PC-3 (cell line): ENCODE measurements around the gene MAPK6. TPM values are rescaled to one million over a fixed set of nuclear protein-coding genes. Genes with fewer than 3 reads are reported as not detected.
A peak's percentile ranks its signal among the peaks of the same experiment; 100 is the strongest.

ENCODE experiments used
- ATAC-seq: fragments of 200-7000 bp; cut with Tn5 transposase; 2 replicates; pipeline ENCODE4 v1.9.1; 2020; ENCODE audit warnings: mild to moderate bottlenecking, moderate library complexity
- BruUV-seq: library from RNA; stranded (reverse); fragments of 400-500 nt; replicated peaks from 2 replicates; lab custom pipeline; 2021; lab: Mats Ljungman, UMichigan
- CTCF ChIA-PET: fragments of 300-600 bp; sonication (Branson Sonifier 250); formaldehyde crosslinking; loops from one replicate; lab custom pipeline; 2022; ENCODE audit warnings: antibody characterized with exemption; lab: Charles Lee
- POLR2A ChIA-PET: fragments of 300-600 bp; sonication (Branson Sonifier 250); formaldehyde crosslinking; loops from one replicate; lab custom pipeline; 2022; ENCODE audit warnings: antibody characterized with exemption; ENCODE audit not compliant: unreplicated experiment; lab: Charles Lee
- DNase-seq: peaks from one replicate; pipeline ENCODE4 v3.0.0-alpha.2; 2015
- H2AFZ ChIP-seq: fragments of 300-600 bp; sonication (generic); 2 replicates; pipeline ENCODE4 v1.6.0; 2016; ENCODE audit warnings: antibody characterized with exemption, low read length
- H3F3A ChIP-seq: fragments of 300-600 bp; sonication (generic); one replicate; pipeline ENCODE4 v1.6.0; 2017; ENCODE audit warnings: antibody characterized with exemption, low read length, control low read depth, mild to moderate bottlenecking; ENCODE audit not compliant: unreplicated experiment
- H3K27ac ChIP-seq: fragments of 300-600 bp; sonication (generic); 2 replicates; pipeline ENCODE4 v1.5.1; 2016; ENCODE audit warnings: mild to moderate bottlenecking, low read length
- H3K27me3 ChIP-seq: fragments of 300-600 bp; sonication (generic); 2 replicates; pipeline ENCODE4 v1.6.1; 2016; ENCODE audit warnings: low read length, mixed read lengths
- H3K36me3 ChIP-seq: fragments of 300-600 bp; sonication (generic); 2 replicates; pipeline ENCODE4 v1.6.1; 2016; ENCODE audit warnings: low read depth, mixed run types, low read length, mixed read lengths
- H3K4me1 ChIP-seq: fragments of 300-600 bp; sonication (generic); 2 replicates; pipeline ENCODE4 v1.5.1; 2016; ENCODE audit warnings: low read length; ENCODE audit not compliant: insufficient read depth
- H3K4me2 ChIP-seq: fragments of 300-600 bp; sonication (generic); 2 replicates; pipeline ENCODE4 v1.6.0; 2016; ENCODE audit warnings: low read length
- H3K4me3 ChIP-seq: fragments of 300-600 bp; sonication (generic); 2 replicates; pipeline ENCODE4 v1.5.1; 2016; ENCODE audit warnings: mild to moderate bottlenecking, low read length, mixed read lengths
- H3K79me2 ChIP-seq: fragments of 300-600 bp; sonication (generic); 2 replicates; pipeline ENCODE4 v1.6.1; 2017; ENCODE audit warnings: low read length, mixed read lengths
- H3K9ac ChIP-seq: fragments of 300-600 bp; sonication (generic); 2 replicates; pipeline ENCODE4 v1.6.0; 2016; ENCODE audit warnings: mild to moderate bottlenecking, low read length
- H3K9me2 ChIP-seq: fragments of 300-600 bp; sonication (generic); replicated peaks from 2 replicates; pipeline ENCODE4 v1.6.1; 2016; ENCODE audit warnings: mixed run types, low read length, mixed read lengths
- H3K9me3 ChIP-seq: fragments of 300-600 bp; sonication (generic); 2 replicates; pipeline ENCODE4 v1.6.1; 2016; ENCODE audit warnings: low read length, mixed read lengths
- H4K20me1 ChIP-seq: fragments of 300-600 bp; sonication (generic); 2 replicates; pipeline ENCODE4 v1.6.1; 2016; ENCODE audit warnings: low read length, mixed read lengths
- EZH2 ChIP-seq: fragments of 300-600 bp; sonication (generic); IDR thresholded peaks from one replicate; pipeline ENCODE4 v1.6.1; 2017; ENCODE audit warnings: antibody characterized with exemption, mild to moderate bottlenecking, low read length; ENCODE audit not compliant: unreplicated experiment
- EZH2phosphoT487 ChIP-seq: fragments of 300-600 bp; sonication (generic); IDR thresholded peaks from 2 replicates; pipeline ENCODE4 v1.6.1; 2018; ENCODE audit warnings: mild to moderate bottlenecking, antibody characterized with exemption, low read length, borderline replicate concordance
- intact Hi-C: fragments of 100-400 bp; cut with micrococcal nuclease; formaldehyde crosslinking; loops from 2 replicates; pipeline ENCODE4 v1.9.0; 2023
- total RNA-seq: library from RNA; depleted of rRNA; stranded (reverse); fragments of >200 nt; gene quantifications from 2 replicates; pipeline ENCODE4 v1.2.3, GENCODE V29; 2014
- TF ChIP-seq, protein P1 (sequence below): fragments of 300-600 bp; sonication (generic); conservative IDR thresholded peaks from 2 replicates; pipeline ENCODE4 v1.5.1; 2017; ENCODE audit warnings: antibody characterized with exemption, low read depth, mild to moderate bottlenecking, low read length

Gene MAPK6
- total RNA-seq, 1 experiment from 2014 or later, result 22.5 TPM

DNA sequence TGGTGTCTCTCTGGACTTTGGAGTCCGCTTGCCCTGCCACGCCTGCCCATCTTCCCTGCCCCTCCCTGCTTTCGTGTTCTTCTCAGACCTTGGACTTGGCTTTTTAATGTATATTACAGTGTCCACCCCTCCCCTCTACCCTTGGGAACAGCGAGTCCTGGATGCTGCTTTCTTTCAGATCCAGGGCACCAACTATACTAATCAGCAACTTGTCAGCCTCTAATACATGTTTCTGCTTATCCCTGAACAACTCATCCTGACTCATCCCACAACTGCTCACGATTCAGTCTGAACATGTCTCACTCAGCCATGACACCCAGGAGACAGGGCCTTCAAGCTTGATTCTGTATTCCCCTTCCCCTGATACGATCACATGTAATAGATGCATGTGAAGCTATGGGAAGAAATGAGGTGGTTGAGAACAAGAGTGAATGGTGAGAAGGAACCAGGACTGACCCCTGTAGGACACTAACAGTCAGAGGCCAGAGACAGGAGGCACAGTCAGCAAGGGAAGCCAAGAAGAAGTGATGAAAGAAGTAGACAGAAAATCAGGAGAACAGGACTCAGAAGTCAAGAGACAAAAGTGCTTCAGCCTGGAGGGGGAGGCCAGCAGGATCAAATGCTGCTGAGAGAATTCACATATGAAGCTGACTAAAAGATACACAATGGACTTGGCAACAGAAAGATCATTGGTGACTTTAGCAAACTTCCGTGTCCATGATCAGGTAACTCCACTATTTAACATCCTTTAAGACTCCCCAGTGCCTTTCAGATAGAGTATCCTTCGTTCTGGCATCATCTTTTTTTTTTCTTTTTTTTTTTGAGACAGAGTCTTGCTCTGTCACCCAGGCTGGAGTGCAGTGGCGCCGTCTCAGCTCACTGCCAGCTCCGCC is 58.1 kb downstream of the MAPK6 start:
- ChIA-PET CTCF (interaction anchor here (0.6 kb wide), 2 partner anchors 24 to 130 kb away, joined by 3 read pairs; no protein-coding TSS in a partner anchor), POLR2A (no interaction called here)
- Histone ChIP-seq H3K27ac (peak overlapping the region; percentile 34), H3F3A (no peaks in the 10 kb centered on the region), H2AFZ (no peak overlapping the region), H3K4me1 (peaks cover 22% of the 10 kb centered on the region), H4K20me1 (no peaks in the 10 kb centered on the region), H3K79me2 (no peaks in the 10 kb centered on the region), H3K36me3 (no peaks in the 10 kb centered on the region), H3K4me2 (peak overlapping the region; percentile 33), H3K9ac (no peak overlapping the region), H3K9me3 (no peaks in the 10 kb centered on the region), H3K4me3 (no peak overlapping the region), H3K27me3 (no peaks in the 10 kb centered on the region), H3K9me2 (no peaks in the 10 kb centered on the region)
- intact Hi-C loops, result loop anchor here (2.0 kb wide), 1 partner anchor 54 kb away; no protein-coding TSS in a partner anchor
- TF ChIP-seq, protein P1, sequence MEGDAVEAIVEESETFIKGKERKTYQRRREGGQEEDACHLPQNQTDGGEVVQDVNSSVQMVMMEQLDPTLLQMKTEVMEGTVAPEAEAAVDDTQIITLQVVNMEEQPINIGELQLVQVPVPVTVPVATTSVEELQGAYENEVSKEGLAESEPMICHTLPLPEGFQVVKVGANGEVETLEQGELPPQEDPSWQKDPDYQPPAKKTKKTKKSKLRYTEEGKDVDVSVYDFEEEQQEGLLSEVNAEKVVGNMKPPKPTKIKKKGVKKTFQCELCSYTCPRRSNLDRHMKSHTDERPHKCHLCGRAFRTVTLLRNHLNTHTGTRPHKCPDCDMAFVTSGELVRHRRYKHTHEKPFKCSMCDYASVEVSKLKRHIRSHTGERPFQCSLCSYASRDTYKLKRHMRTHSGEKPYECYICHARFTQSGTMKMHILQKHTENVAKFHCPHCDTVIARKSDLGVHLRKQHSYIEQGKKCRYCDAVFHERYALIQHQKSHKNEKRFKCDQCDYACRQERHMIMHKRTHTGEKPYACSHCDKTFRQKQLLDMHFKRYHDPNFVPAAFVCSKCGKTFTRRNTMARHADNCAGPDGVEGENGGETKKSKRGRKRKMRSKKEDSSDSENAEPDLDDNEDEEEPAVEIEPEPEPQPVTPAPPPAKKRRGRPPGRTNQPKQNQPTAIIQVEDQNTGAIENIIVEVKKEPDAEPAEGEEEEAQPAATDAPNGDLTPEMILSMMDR, result no peak
- TF ChIP-seq EZH2phosphoT487, result no peak
- TF ChIP-seq EZH2, result no peak
- ATAC-seq (peak; percentile 90), DNase-seq (peak; percentile 77)
- no TSS peak for BruUV-seq

DNA sequence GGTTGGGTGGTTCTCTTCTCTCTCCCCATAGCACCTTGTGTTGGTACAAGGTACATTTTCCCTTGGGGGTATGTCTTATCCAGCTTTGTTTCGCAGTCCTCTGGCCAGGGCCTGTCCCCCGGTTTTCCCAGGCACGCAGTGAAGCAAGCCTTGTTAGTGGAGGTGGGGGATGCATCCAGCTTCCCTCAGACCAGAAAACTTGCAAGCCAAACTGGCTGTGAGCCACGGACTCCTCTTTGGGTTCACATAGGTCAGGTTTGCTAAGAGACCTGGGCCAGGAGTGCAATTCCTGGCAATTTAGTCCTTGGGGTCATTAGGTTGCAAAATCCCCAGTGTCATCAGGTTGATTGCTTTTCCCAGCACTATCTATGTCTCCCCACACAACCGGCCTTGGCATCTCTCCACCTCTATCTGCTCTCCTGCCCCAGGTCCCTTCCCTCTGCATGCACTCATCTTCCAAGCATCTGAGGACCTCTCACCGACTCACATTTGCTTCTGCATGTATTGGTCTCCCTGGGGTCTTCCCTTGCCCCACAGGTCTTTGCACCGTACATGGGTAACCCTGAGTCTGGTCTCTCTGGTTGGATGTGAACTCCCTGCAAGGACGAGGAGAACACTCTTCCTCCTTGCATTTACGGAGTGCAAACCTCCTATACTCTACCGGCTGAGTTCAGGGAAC is 59.3 kb downstream of the MAPK6 start:
- ATAC-seq (no peak), DNase-seq (no peak)
- H3K4me1 ChIP-seq, result peaks cover 22% of the 10 kb centered on the region
- no peak overlapping the region for H3K27ac ChIP-seq
- H4K20me1 ChIP-seq, result no peaks in the 10 kb centered on the region
- BruUV-seq, result no TSS peak
- H3K9me3 ChIP-seq, result no peaks in the 10 kb centered on the region
- no peaks in the 10 kb centered on the region for H3F3A ChIP-seq
- H2AFZ ChIP-seq, result no peak overlapping the region
- no peak for TF ChIP-seq EZH2phosphoT487
- TF ChIP-seq EZH2, result no peak
- TF ChIP-seq, protein P1, result no peak
- H3K79me2 ChIP-seq, result no peaks in the 10 kb centered on the region
- POLR2A ChIA-PET, result no interaction called here
- no peaks in the 10 kb centered on the region for H3K9me2 ChIP-seq
- intact Hi-C loops, result loop anchor here (2.0 kb wide), 1 partner anchor 96 kb away; no protein-coding TSS in a partner anchor
- no peaks in the 10 kb centered on the region for H3K36me3 ChIP-seq
- H3K9ac ChIP-seq, result no peak overlapping the region
- H3K4me3 ChIP-seq, result no peak overlapping the region
- CTCF ChIA-PET, result interaction anchor here (0.6 to 1.0 kb wide), 2 partner anchors 25 to 97 kb away, joined by 3 to 5 read pairs; no protein-coding TSS in a partner anchor
- no peaks in the 10 kb centered on the region for H3K27me3 ChIP-seq
- H3K4me2 ChIP-seq, result no peak overlapping the region
